Astrocyte (in vitro differentiated cells and primary cell): Measurements from ENCODE around the gene PEAK1. TPM values are rescaled to one million over a fixed set of nuclear protein-coding genes. Genes with fewer than 3 reads are reported as not detected.
A peak's percentile ranks its signal among the peaks of the same experiment; 100 is the strongest.

Experiments used
- DNase-seq: peaks from one replicate; pipeline ENCODE4 v3.0.0-alpha.2; 2010; ENCODE audit warnings: low read depth
- FAIRE-seq: peaks from 2 replicates; lab custom pipeline; 2011; peaks lifted over from hg19 to GRCh38; lab: Jason Lieb, UNC
- H2AFZ ChIP-seq: 2 replicates; pipeline ENCODE4 v1.6.0; 2012; ENCODE audit warnings: low read depth, low read length, inconsistent platforms
- H3K27ac ChIP-seq: 2 replicates; pipeline ENCODE4 v1.5.1; 2011; ENCODE audit warnings: low read depth, low read length, inconsistent platforms
- H3K27me3 ChIP-seq: 2 replicates; pipeline ENCODE4 v1.6.0; 2011; ENCODE audit warnings: low read length, inconsistent platforms; ENCODE audit not compliant: insufficient read depth
- H3K36me3 ChIP-seq: 2 replicates; pipeline ENCODE4 v1.5.1; 2011; ENCODE audit warnings: low read length, inconsistent platforms; ENCODE audit not compliant: insufficient read depth
- H3K4me1 ChIP-seq: 2 replicates; pipeline ENCODE4 v1.5.1; 2011; ENCODE audit warnings: low read length, inconsistent platforms; ENCODE audit not compliant: insufficient read depth
- H3K4me2 ChIP-seq: 2 replicates; pipeline ENCODE4 v1.6.0; 2012; ENCODE audit warnings: low read length, inconsistent platforms
- H3K4me3 ChIP-seq: 2 replicates; pipeline ENCODE4 v1.5.1; 2011; ENCODE audit warnings: low read depth, mild to moderate bottlenecking, low read length, inconsistent platforms; ENCODE audit not compliant: insufficient read depth
- H3K79me2 ChIP-seq: 2 replicates; pipeline ENCODE4 v1.6.0; 2012; ENCODE audit warnings: mild to moderate bottlenecking, low read length, inconsistent platforms; ENCODE audit not compliant: insufficient read depth
- H3K9ac ChIP-seq: 2 replicates; pipeline ENCODE4 v1.6.0; 2012; ENCODE audit warnings: mild to moderate bottlenecking, low read length, inconsistent platforms
- H3K9me3 ChIP-seq: 2 replicates; pipeline ENCODE4 v1.5.1; 2012; ENCODE audit warnings: low read depth, mild to moderate bottlenecking, low read length, inconsistent platforms; ENCODE audit not compliant: insufficient read depth
- H4K20me1 ChIP-seq: 2 replicates; pipeline ENCODE4 v1.6.0; 2012; ENCODE audit warnings: low read length, inconsistent platforms; ENCODE audit not compliant: insufficient read depth
- H3K27ac Mint-ChIP-seq: one replicate; pipeline ENCODE4 v1.8.0; 2021; ENCODE audit warnings: mild to moderate bottlenecking, mixed read lengths; ENCODE audit not compliant: unreplicated experiment
- H3K27me3 Mint-ChIP-seq: one replicate; pipeline ENCODE4 v1.8.0; 2021; ENCODE audit warnings: low read depth, mixed read lengths; ENCODE audit not compliant: unreplicated experiment
- H3K36me3 Mint-ChIP-seq: one replicate; pipeline ENCODE4 v1.8.0; 2021; ENCODE audit warnings: low read depth, mixed read lengths; ENCODE audit not compliant: unreplicated experiment
- H3K4me1 Mint-ChIP-seq: one replicate; pipeline ENCODE4 v1.8.0; 2021; ENCODE audit warnings: low read depth, mixed read lengths; ENCODE audit not compliant: unreplicated experiment
- H3K4me3 Mint-ChIP-seq: one replicate; pipeline ENCODE4 v1.8.0; 2021; ENCODE audit warnings: mild to moderate bottlenecking, moderate library complexity, mixed read lengths; ENCODE audit not compliant: unreplicated experiment
- H3K9me3 Mint-ChIP-seq: one replicate; pipeline ENCODE4 v1.8.0; 2021; ENCODE audit warnings: mild to moderate bottlenecking, mixed read lengths; ENCODE audit not compliant: unreplicated experiment
- EZH2 ChIP-seq: IDR thresholded peaks from 2 replicates; pipeline ENCODE4 v1.6.1; 2012; ENCODE audit warnings: mild to moderate bottlenecking, low read length, inconsistent platforms; ENCODE audit not compliant: insufficient read depth
- total RNA-seq: library from RNA; stranded (reverse); gene quantifications from 2 replicates; pipeline ENCODE4 v1.2.1, GENCODE V29; 2021
- TF ChIP-seq, protein P1 (sequence below): IDR thresholded peaks from 2 replicates; pipeline ENCODE4 v1.5.1; 2011; ENCODE audit warnings: low read depth, mild to moderate bottlenecking, inconsistent platforms, low read length, moderate library complexity; ENCODE audit not compliant: insufficient read depth

The PEAK1 gene
- total RNA-seq, 1 donor from 2014 or later: 62.3 TPM

DNA sequence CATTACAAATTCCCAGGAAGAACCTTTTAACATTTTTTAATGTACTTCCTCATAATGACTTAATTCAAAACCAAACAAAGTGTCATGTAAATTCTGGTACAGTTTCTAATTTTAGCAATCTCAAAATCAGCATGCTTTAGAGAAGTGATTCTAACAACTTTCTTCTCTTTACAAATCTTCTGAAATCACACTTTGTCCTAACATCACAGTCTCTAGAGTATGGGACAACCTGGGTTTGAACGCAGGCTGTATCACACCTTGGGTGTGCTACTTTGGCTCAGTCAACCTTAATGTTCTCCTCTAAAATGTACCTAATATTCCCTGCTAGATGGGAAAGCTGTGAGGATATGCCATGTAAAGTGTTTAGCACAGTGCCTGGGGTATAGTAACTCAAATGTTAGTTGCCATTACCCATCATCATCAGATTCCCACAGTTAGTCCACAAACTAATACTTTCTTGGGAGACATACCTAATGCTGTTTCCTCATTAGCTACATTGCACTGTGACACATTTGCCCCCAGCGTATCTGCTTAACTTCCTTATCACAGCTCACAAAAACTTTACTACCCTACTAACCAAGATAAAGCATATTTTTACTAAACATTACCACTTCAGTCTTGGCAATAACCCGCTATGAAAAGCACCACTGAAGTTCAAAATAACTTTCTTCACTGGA is 352.1 kb downstream of the PEAK1 start:
- Histone ChIP-seq H3K79me2 (peaks cover 70% of the 10 kb centered on the region), H3K4me3 (no peak overlapping the region), H3K36me3 (no peaks in the 10 kb centered on the region), H4K20me1 (peaks cover 63% of the 10 kb centered on the region), H3K27me3 (no peaks in the 10 kb centered on the region), H3K27ac (no peak overlapping the region), H2AFZ (no peak overlapping the region), H3K9me3 (no peaks in the 10 kb centered on the region), H3K9ac (no peak overlapping the region), H3K4me1 (peaks cover 25% of the 10 kb centered on the region), H3K4me2 (peak overlapping the region; percentile 8)
- FAIRE-seq (no peak), DNase-seq (no peak)
- H3K9me3 Mint-ChIP-seq: no peaks in the 10 kb centered on the region
- no peak for TF ChIP-seq EZH2
- TF ChIP-seq, protein P1, sequence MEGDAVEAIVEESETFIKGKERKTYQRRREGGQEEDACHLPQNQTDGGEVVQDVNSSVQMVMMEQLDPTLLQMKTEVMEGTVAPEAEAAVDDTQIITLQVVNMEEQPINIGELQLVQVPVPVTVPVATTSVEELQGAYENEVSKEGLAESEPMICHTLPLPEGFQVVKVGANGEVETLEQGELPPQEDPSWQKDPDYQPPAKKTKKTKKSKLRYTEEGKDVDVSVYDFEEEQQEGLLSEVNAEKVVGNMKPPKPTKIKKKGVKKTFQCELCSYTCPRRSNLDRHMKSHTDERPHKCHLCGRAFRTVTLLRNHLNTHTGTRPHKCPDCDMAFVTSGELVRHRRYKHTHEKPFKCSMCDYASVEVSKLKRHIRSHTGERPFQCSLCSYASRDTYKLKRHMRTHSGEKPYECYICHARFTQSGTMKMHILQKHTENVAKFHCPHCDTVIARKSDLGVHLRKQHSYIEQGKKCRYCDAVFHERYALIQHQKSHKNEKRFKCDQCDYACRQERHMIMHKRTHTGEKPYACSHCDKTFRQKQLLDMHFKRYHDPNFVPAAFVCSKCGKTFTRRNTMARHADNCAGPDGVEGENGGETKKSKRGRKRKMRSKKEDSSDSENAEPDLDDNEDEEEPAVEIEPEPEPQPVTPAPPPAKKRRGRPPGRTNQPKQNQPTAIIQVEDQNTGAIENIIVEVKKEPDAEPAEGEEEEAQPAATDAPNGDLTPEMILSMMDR: no peak
- H3K4me3 Mint-ChIP-seq: no peak overlapping the region
- H3K27me3 Mint-ChIP-seq: no peaks in the 10 kb centered on the region
- no peak overlapping the region for H3K27ac Mint-ChIP-seq
- H3K36me3 Mint-ChIP-seq: no peaks in the 10 kb centered on the region
- peaks cover 23% of the 10 kb centered on the region for H3K4me1 Mint-ChIP-seq

GRCh38 chr15:77066971-77067690 is 352.8 kb downstream of the PEAK1 start:
- H3K4me2 ChIP-seq: peak overlapping the region; percentile 8

More at GRCh38 chr15:77066971-77067690, 352.8 kb downstream of the PEAK1 start:
- DNase-seq (no peak), FAIRE-seq (no peak)
- peaks cover 69% of the 10 kb centered on the region for H4K20me1 ChIP-seq
- H3K4me1 ChIP-seq: peaks cover 25% of the 10 kb centered on the region
- no peaks in the 10 kb centered on the region for H3K36me3 ChIP-seq
- no peak overlapping the region for H3K4me3 Mint-ChIP-seq
- peaks cover 25% of the 10 kb centered on the region for H3K4me1 Mint-ChIP-seq
- H3K4me3 ChIP-seq: no peak overlapping the region
- H3K27ac ChIP-seq: no peak overlapping the region
- no peaks in the 10 kb centered on the region for H3K9me3 Mint-ChIP-seq
- H3K79me2 ChIP-seq: peaks cover 77% of the 10 kb centered on the region
- H3K27me3 Mint-ChIP-seq: no peaks in the 10 kb centered on the region
- H3K36me3 Mint-ChIP-seq: no peaks in the 10 kb centered on the region
- H2AFZ ChIP-seq: no peak overlapping the region
- no peak overlapping the region for H3K9ac ChIP-seq
- no peak for TF ChIP-seq EZH2
- TF ChIP-seq, protein P1: no peak
- H3K27me3 ChIP-seq: no peaks in the 10 kb centered on the region
- no peak overlapping the region for H3K27ac Mint-ChIP-seq
- no peaks in the 10 kb centered on the region for H3K9me3 ChIP-seq
